ENCODE measurements around the gene BCL11A. TPM values are rescaled to one million over a fixed set of nuclear protein-coding genes. Genes with fewer than 3 reads are reported as not detected.

Gene BCL11A
- total and polyA plus RNA-seq, 2 experiments from 2014 or later, result 57.5 to 77.6 TPM

- Mint-ChIP-seq H3K36me3 (ENCODE audit: low read depth) (peaks cover 15% of the 10 kb centered on the region), H3K27ac (peak overlapping the region; percentile 23; the same call in 1 of the 2 replicates), H3K27me3 (ENCODE audit: insufficient read depth, low read depth, poor library complexity) (peaks cover 4% of the 10 kb centered on the region), H3K4me3 (no peak overlapping the region; the same call in 2 of the 3 replicates), H3K4me1 (peaks cover 94% of the 10 kb centered on the region), H3K9me3 (no peaks in the 10 kb centered on the region)
- Histone ChIP-seq H3K4me1 (ENCODE audit: insufficient read depth) (peaks cover 91% of the 10 kb centered on the region), H2AFZ (no peak overlapping the region), H3K79me2 (replicated peaks; ENCODE audit: insufficient read depth) (peaks cover 97% of the 10 kb centered on the region), H4K20me1 (replicated peaks; ENCODE audit: insufficient read depth) (peaks cover 80% of the 10 kb centered on the region), H3K27me3 (ENCODE audit: insufficient read depth) (no peaks in the 10 kb centered on the region), H3K4me3 (no peak overlapping the region), H3F3A (replicated peaks; ENCODE audit: low read depth) (peaks cover 5% of the 10 kb centered on the region; the same call in 1 of the 2 replicates), H3K36me3 (ENCODE audit: insufficient read depth) (no peaks in the 10 kb centered on the region), H3K27ac (ENCODE audit: low read depth) (peak overlapping the region; percentile 91), H3K9me2 (ENCODE audit: insufficient read depth) (0 out of 2 replicates have a peak, but pooled peaks cover 2% of the 10 kb centered on the region), H3K4me2 (peak overlapping the region; percentile 65)
- DNase-seq (ENCODE audit: low spot score) (no peak), ATAC-seq (no peak)
- TF ChIP-seq ZNF331 (CRISPR knock-in tag; IDR thresholded peaks at IDR 0.05; ENCODE audit: low read depth) (no peak), EZH2 (IDR thresholded peaks at IDR 0.05; ENCODE audit: low read depth, unreplicated experiment) (no peak), CREB1 (CRISPR knock-in tag; IDR thresholded peaks at IDR 0.05; ENCODE audit: low read depth) (no peak), CTCF (conservative IDR thresholded peaks at IDR 0.05; ENCODE audit: low read depth in 2 of 2) (0 out of 4 replicates have a peak, but pooled peaks of 1 of the 2 experiments have one; percentile 3)
Measured at GRCh38 chr2:60509066-60509465, 44.4 kb downstream of the BCL11A start.

DNA sequence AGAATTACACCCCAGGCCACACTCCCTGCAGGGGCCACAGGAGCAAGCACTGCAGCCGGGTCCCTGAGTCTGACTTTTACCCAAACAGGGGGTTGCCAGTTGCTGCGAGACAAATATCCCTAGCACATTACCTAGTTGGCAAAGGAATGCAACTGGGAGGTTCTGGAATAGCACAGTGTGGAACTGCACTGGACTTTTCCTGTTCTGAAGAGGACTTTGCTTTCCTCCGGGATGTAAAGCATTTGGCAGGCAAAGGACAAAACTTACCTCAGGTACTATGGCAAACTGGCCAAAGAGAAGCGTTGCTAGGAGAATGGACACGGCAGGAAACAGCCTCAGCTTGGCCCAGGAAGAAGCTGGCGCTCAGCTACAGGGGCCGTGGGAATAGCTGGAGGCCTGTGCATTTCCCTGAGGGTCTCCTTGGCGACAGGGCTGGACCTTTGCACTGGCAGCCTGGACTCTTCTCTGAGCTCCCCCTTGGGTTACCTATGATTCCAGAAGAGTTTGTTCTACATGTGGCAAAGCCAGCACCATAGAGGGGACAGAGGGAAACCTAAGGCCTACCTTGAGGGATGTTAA lies 45.0 kb downstream of the BCL11A start:
- ATAC-seq, result no peak; the same call in 2 of the 3 replicates
- H3K36me3 Mint-ChIP-seq (ENCODE audit: low read depth), result peaks cover 12% of the 10 kb centered on the region
- H3K4me3 Mint-ChIP-seq, result 0 out of 3 replicates have a peak overlapping the region, but pooled peaks have one; percentile 2
- Histone ChIP-seq H3F3A (replicated peaks; ENCODE audit: low read depth) (peaks cover 5% of the 10 kb centered on the region; the same call in 1 of the 2 replicates), H3K4me1 (ENCODE audit: insufficient read depth) (peaks cover 85% of the 10 kb centered on the region), H3K27me3 (ENCODE audit: insufficient read depth) (no peaks in the 10 kb centered on the region), H2AFZ (no peak overlapping the region), H3K79me2 (replicated peaks; ENCODE audit: insufficient read depth) (peaks cover 97% of the 10 kb centered on the region), H3K4me2 (peak overlapping the region; percentile 65), H3K36me3 (ENCODE audit: insufficient read depth) (no peaks in the 10 kb centered on the region), H3K9me2 (ENCODE audit: insufficient read depth) (no peaks in the 10 kb centered on the region), H3K27ac (ENCODE audit: low read depth) (peak overlapping the region; percentile 91), H4K20me1 (replicated peaks; ENCODE audit: insufficient read depth) (peaks cover 74% of the 10 kb centered on the region), H3K4me3 (0 out of 2 replicates have a peak overlapping the region, but pooled peaks have one; percentile 29)
- DNase-seq (ENCODE audit: low spot score), result no peak
- H3K27me3 Mint-ChIP-seq (ENCODE audit: insufficient read depth, low read depth, poor library complexity), result peaks cover 4% of the 10 kb centered on the region
- H3K4me1 Mint-ChIP-seq, result peaks cover 92% of the 10 kb centered on the region
- H3K9me3 Mint-ChIP-seq, result no peaks in the 10 kb centered on the region
- TF ChIP-seq STAT1 (IDR thresholded peaks at IDR 0.05; ENCODE audit: unreplicated experiment) (no peak), CTCF (conservative IDR thresholded peaks at IDR 0.05; ENCODE audit: low read depth in 2 of 2) (no peak), NANOG (IDR thresholded peaks at IDR 0.05; ENCODE audit: borderline replicate concordance) (no peak), JUNB (IDR thresholded peaks at IDR 0.05; ENCODE audit: unreplicated experiment) (no peak), ZNF462 (CRISPR knock-in tag; IDR thresholded peaks at IDR 0.05) (no peak)
- peak overlapping the region; percentile 84; the same call in 1 of the 2 replicates for H3K27ac Mint-ChIP-seq

Measured in GM23338 (cell line).